HG03520 (cell line): Measurements from ENCODE around the gene CD84.
A peak's percentile ranks its signal among the peaks of the same experiment; 100 is the strongest.
"Not testable (repeated sequence)": the region's sequence is repeated elsewhere in the genome, so short reads cannot be mapped to it uniquely, and the experiment has no call there.

Experiments used
- ATAC-seq: cut with Tn5 transposase; IDR thresholded peaks from one replicate; pipeline ENCODE4 v1.9.1; 2021; ENCODE audit warnings: mild to moderate bottlenecking, moderate library complexity; ENCODE audit not compliant: unreplicated experiment

Gene CD84

GRCh38 chr1:160576390-160576789 is 2.9 kb downstream of the CD84 start:
- no peak for ATAC-seq

- ATAC-seq, result no peak
Measured at GRCh38 chr1:160575112-160575664, 4.1 kb downstream of the CD84 start.

GRCh38 chr1:160570840-160571239 is 8.5 kb downstream of the CD84 start:
- ATAC-seq, result no peak

DNA sequence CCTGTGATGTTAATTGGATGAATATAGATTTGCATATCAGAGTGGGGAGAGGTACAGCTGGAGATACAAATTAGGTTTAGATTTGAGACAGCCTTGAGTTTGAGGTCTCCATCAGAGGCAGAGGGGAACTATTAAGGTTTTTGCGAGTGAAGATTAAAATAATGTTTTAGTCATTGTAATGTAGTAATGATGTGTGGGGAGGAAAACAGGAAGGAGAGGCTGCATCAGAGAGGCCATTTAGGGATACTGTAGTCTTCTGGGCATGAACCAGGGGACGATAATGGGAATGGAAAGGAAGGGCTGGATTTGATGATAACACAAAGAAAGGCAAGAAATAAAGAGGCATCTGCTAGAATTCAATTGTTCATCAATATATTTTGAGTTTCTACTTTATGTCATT is 9.5 kb downstream of the CD84 start:
- ATAC-seq, result no peak

- no peak for ATAC-seq
Measured at GRCh38 chr1:160567858-160568682, 11.2 kb downstream of the CD84 start.

DNA sequence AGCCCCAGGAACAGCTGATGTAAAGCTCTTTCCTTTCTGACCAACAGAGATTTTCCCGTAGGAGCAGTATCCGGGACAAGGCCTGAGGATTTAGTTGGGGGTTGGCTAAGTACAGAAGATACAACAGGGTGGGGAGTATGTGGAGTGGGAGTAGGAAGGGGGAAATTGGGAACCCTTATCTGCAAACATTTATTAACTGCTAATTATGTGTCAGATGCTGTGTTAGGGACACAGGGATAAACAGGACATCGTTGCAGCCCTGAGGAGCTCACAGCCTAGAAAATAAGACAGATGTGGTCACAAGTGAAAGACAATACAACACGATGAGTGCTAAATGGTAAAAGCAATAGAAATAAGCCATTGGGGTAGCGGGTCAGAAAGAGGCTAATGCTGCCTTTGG is 12.0 kb downstream of the CD84 start:
- no peak for ATAC-seq

DNA sequence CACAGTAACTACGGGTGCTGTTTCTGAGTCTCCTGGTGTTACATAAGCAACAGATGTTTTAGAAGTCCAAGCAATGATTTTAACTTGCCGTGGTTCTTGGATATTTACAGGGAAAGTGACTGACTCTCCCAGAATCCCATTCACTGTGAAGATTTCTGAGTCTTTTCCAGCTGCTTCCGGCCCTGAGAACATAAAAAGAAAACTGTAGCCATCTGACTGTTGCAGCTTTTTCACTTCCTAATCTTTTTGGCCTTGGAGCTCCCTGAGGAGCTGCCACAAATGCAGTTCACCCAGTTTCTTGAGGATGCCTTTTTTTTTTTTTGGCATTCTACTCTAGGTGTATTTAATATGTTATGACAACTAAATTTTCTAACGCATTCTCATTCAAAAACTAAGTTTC is 13.7 kb downstream of the CD84 start:
- no peak for ATAC-seq

GRCh38 chr1:160563230-160563629 is 16.1 kb downstream of the CD84 start:
- not testable (repeated sequence) for ATAC-seq

DNA sequence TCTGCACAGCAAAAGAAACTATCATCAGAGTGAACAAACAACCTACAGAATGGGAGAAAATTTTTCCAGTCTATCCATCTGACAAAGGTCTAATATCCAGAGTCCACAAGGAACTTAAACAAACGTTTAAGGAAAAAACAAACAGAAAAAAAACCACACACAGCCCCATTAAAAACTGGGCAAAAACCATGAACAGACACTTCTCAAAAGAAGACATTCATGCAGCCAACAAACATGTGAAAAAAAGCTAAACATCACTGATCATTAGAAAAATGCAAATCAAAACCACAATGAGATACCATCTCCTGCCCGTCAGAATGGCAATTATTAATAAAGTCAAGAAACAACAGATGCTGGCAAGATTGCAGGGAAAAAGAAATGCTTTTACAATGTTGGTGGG is 16.6 kb downstream of the CD84 start:
- ATAC-seq, result not testable (repeated sequence)

DNA sequence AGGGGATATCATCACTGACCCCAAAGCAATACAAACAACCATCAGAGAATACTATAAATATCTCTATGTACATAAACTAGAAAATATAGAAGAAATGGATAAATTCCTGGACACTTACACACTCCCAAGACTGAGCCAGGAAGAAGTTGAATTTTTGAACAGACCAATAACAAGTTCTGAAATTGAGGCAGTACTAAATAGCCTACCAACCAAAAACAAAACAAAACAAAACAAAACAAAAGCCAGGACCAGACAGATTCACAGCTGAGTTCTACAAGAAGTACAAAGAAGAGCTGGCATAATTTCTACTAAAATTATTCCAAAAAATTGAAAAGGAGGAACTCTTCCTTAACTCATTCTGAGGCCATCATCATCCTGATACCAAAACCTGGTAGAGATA is 18.5 kb downstream of the CD84 start:
- no peak for ATAC-seq

DNA sequence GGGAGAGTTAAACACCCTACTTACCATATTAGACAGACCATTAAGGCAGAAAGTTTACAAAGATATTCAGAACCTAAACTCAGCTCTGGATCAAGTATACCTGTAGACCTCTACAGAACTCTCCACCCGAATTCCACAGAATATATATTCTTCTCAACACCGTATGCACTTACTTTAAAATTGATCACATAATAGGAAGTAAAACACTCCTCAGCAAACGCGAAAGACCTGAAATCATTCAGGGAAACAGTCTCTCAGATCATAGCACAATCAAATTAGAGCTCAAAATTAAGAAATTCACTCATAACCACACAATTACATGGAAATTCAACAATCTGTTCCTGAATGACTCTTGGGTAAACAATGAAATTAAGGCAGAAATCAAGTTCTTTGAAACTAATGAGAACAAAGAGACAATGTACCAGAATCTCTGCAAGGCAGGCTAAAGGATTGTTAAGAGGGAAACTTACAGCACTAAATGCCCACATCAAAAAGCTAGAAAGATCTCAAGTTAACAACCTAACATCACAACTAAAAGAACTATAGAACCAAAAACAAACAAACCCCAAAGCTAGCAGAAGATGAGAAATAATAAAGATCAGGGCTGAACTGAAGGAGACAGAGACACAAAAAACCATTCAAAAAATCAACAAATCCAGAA is 19.1 kb downstream of the CD84 start:
- ATAC-seq, result no peak

DNA sequence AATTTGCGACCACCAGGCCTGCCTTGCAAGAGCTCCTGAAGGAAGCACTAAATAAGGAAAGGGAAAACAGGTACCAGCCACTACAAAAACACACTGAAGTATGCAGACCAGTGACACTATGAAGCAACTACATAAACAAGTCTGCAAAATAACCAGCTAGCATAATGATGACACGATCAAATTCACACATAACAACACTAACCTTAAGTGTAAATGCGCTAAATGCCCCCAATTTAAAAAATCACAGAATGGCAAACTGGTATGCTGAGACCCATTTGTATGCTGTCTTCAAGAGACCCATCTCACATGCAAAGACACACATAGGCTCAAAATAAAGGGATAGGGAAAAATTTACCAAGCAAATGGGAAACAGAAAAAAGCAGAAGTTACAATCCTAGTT is 19.9 kb downstream of the CD84 start:
- ATAC-seq, result not testable (repeated sequence)

DNA sequence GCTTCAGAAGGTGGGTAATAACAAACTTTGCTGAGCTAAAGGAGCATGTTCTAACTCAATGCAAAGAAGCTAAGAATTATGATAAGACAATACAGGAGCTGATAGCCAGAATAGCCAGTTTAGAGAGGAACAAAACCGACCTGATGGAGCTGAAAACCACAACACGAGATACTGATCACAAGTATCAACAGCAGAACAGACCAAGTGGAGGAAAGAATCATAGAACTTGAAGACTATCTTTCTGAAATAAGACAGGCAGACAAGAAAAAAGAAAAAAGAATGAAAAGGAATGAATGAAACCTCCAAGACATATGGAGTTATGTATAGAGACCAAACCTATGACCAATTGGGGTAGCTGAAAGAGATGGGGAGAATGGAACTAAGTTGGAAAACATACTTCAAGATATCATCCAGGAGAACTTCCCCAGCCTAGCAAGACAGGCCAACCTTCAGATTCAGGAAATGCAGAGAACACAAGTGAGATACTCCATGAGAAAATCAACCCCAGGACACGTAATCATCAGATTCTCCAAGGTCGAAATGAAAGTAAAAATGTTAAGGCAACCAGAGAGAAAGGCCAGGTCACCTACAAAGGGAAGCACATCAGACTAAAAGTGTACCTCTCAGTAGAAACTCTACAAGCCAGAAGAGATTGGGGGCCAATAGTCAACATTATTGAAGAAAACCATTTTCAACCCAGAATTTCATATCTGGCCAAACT is 20.5 kb downstream of the CD84 start:
- no peak for ATAC-seq

GRCh38 chr1:160553778-160554177 is 25.5 kb downstream of the CD84 start:
- ATAC-seq, result no peak

- no peak for ATAC-seq
Measured at GRCh38 chr1:160552425-160552824, 26.9 kb downstream of the CD84 start.

- ATAC-seq, result no peak
Measured at GRCh38 chr1:160550572-160551034, 28.7 kb downstream of the CD84 start.

DNA sequence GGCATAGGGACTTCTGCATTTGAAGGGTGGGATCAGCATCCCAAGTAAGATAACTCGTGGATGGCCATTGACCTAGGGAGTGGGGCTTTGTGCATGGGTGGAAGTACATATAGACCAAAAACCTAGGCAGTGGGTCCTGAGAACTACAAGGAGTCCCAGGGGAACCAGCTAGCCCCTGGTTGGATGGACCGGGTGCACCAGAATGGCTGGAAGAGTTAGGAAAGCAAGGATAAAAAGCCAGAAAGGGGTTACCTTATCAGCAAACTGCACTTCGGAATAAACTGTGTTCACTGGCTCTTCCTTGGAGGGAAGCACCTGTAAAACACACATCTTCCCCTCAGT is 29.7 kb downstream of the CD84 start:
- ATAC-seq, result no peak

GRCh38 chr1:160548960-160549664 is 30.2 kb downstream of the CD84 start:
- peak; percentile 42 for ATAC-seq

- ATAC-seq, result no peak
Measured at GRCh38 chr1:160548183-160548582, 31.1 kb downstream of the CD84 start.

DNA sequence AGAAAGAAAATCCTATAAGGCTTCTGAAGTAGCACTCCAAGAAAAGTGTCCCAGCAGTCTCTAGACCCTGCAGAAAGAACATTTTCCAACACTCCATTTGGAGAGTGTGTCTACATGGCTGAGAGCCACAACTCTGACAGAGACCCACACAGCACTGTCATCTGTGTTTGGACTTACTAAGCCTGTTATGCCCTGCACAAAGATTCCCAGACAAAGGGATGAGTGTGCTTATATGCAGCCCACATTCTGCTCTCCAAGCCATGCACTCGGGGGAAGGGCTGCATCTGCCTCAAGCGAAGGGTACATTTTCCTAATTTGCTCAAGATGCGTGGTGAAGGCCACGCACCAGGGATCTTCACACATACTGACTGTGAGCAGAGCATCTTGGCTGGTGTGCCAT is 31.9 kb downstream of the CD84 start:
- ATAC-seq, result no peak

- ATAC-seq, result no peak
Measured at GRCh38 chr1:160546942-160547341, 32.4 kb downstream of the CD84 start.
